ENCODE results near the gene POLR2C. TPM values are rescaled to one million over a fixed set of nuclear protein-coding genes. Genes with fewer than 3 reads are reported as not detected.

Gene POLR2C
- total RNA-seq, 1 donor from 2014 or later = 70.9 TPM

- DNase-seq (ENCODE audit: low spot score in 2 of 2) = peak; percentile 80 to 93
- no peak for FAIRE-seq
Measured at GRCh38 chr16:57447186-57447962, 15.1 kb upstream of the POLR2C start, which contains the start of the genes CIAPIN1 and COQ9. CIAPIN1 (minus strand) TSS chr16:57447385; CDS start chr16:57440928, 6,457 bp downstream. COQ9 (plus strand) TSS chr16:57447479; CDS start chr16:57447506, 27 bp downstream.

GRCh38 chr16:57452021-57452420 is 10.5 kb upstream of the POLR2C start:
- DNase-seq (ENCODE audit: low spot score in 2 of 2) = no peak
- no peak for FAIRE-seq

- no peak for DNase-seq (ENCODE audit: low spot score in 2 of 2)
Measured at GRCh38 chr16:57462978-57463362, 491 bp downstream of the POLR2C start.

DNA sequence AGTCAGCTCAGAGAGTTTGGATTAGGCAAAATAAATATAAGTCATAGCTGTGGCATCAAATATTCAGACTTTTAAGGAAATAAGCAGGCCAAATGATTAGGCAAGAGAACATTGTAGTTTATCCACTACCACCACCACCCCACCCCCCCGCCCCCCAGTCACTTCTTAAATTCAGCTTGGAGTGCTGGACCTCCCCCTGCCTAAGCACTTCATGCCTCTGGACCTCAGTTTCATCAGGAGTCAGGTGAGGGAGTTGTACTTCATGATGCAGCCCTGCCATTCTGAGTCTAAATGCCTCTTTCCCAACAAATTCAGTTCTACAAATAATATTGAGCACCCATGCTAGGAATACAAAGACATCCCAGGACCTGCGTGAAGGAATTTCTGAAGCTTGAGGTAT is 2.0 kb downstream of the POLR2C start:
- DNase-seq (ENCODE audit: low spot score in 2 of 2) (no peak), FAIRE-seq (no peak)

More at GRCh38 chr16:57462978-57463362, 491 bp downstream of the POLR2C start:
- no peak for FAIRE-seq

- FAIRE-seq (no peak), DNase-seq (ENCODE audit: low spot score in 2 of 2) (no peak)
Measured at GRCh38 chr16:57468346-57468745, 5.9 kb downstream of the POLR2C start.

GRCh38 chr16:57469046-57469445 is 6.6 kb downstream of the POLR2C start:
- FAIRE-seq (no peak), DNase-seq (ENCODE audit: low spot score in 2 of 2) (no peak)

DNA sequence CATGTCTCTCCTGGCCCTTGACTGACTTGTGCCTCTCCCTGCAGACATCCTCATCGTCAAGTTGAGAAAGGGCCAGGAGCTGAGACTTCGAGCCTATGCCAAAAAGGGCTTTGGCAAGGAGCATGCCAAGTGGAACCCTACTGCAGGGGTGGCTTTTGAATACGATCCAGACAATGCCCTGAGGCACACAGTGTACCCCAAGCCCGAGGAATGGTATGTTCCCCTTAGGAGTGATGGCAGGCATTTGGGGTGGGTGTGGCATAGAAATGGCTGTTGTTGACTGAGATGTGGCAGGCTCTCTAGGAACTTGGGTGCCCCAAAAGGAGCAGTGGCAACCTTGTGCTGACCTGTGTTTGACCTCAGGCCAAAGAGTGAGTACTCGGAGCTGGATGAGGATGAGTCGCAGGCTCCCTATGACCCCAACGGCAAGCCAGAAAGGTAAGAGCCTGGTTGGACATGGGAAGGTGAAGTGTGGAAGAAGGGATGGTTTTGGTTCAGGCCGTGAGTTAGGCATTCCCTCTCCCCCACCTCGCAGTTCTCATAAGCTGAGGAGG is 7.5 kb downstream of the POLR2C start:
- DNase-seq (ENCODE audit: low spot score in 2 of 2) = no peak
- no peak for FAIRE-seq

DNA sequence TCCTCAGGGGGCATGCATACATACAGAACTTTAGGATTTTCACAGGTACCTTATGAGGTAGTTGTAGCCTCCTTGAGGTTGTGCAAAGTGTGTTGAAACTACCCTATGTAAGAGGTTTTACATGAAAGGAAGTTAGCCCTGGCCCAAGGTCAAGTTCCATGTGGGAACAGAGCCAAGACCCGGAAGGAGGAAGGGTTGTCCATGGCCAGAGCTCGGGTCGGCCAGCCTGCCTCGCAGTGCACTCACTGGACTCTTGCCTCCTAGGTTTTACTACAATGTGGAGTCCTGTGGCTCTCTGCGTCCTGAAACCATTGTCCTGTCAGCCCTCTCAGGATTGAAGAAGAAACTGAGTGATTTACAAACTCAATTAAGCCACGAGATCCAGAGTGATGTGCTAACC is 8.2 kb downstream of the POLR2C start:
- FAIRE-seq (no peak), DNase-seq (ENCODE audit: low spot score in 2 of 2) (no peak)

DNA sequence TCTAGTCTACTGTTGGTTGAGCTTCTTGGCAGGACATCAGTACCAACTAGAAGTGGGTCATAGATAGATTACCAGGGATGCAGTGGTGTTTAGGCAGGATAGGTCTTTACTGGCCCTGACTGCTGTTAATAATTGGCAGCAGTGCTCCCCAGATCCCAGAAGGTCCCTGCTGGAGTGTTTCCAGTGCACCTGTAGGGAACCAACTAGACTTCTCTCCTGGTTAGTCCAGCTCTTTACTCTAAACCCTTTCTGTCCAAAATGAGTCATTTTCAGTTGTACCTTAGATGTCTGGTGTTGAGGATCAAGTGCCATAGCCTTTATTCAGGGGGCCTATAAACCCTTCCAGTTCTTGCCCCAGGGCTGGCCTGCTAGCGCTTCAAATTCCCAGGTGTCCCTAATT is 8.7 kb downstream of the POLR2C start:
- FAIRE-seq = no peak
- DNase-seq (ENCODE audit: low spot score in 2 of 2) = no peak

DNA sequence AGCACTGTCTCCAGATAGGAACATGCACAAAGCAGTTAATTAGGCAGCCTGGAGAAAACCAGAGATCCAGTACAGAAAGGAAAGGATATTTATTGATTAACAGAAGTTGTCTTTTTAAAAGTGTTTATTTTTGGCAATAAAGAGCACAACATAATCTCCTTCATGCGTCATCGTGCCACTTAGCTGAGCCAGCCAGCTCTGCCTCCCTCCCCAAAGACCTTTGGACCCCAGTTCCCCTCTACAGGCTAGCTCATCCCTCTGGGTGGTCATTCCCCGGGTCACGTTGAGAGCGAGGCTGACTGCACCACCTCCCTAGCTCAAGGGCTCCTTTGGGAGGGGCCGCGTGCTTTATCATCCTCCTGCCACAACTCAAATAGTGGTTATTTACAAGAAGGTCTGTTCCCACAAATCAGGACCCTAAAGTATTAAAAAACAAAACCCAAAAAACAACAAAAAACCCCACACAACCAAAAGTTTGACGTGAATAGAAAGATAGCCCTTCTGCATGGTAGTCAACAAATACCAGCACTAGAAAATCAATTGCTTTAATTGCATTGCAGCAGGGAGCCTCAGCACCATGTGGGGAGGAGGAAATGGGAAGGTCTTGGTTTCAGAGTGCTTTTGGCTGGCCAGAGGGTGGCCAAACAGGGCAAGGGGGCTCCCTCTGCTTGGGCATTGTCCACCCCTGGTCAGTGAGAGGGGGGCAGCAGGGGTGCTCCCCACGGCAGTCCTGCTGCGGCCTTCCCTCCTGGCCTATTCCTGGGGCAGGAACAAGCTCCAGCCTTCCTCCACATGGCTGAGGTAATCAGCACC is 9.6 kb downstream of the POLR2C start:
- FAIRE-seq (no peak), DNase-seq (ENCODE audit: low spot score in 2 of 2) (no peak)

DNA sequence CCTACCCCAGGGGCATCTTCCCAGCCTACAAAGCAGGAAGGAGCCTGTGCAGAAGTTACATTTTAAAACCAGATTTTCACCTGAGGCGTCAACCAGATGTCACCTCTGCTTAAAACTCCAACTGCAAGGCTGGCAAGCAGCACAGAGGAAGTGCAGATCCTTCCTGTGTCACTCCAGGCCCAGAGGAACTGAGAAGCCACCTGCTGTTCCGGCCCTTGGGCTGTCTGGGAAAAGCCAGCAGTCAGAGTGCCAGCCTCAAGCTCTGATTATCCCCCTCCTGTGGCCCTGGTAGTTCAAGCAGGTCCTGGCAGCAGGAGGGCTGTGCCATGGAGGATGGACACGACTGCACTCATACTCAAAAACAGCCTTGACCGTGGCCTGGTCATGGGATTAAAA is 10.2 kb downstream of the POLR2C start:
- FAIRE-seq (no peak), DNase-seq (ENCODE audit: low spot score in 2 of 2) (no peak)

DNA sequence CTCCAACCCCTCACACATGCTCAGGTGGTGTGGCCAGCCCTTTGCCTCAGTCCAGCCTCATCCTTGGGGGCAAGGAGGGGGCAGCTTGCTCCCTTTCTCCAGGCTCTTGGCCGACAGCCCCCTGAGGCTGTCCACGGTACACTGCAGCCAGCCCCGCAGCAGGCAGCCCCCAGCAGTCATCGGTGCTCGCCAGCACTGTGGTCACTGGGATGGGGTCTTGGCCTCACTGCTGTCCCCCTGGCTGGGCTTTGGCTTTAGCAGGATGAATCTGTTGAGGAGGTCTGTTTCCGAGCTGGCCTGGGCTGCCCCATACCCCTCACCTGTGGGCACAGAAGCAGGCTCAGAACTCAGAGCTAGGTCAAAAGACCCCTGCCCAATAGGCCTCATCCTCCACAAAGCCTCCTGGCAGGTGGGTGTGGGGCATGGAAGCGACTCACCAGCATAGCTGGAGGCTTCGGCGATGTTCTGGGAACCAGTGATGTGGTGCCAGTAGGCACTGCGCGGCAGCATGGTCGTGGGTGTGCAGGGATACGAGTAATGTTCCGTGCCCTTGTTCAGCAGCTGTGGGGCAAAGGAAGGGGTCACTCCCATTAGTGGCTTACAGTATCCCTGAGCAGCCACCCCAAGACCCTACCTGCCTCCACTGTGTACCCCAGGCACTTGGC is 10.8 kb downstream of the POLR2C start:
- DNase-seq (ENCODE audit: low spot score in 2 of 2) = no peak
- FAIRE-seq = no peak

GRCh38 chr16:57473906-57474305 is 11.4 kb downstream of the POLR2C start:
- no peak for DNase-seq (ENCODE audit: low spot score in 2 of 2)
- no peak for FAIRE-seq

- FAIRE-seq (no peak), DNase-seq (ENCODE audit: low spot score in 2 of 2) (no peak)
Measured at GRCh38 chr16:57474671-57475661, 12.5 kb downstream of the POLR2C start.

DNA sequence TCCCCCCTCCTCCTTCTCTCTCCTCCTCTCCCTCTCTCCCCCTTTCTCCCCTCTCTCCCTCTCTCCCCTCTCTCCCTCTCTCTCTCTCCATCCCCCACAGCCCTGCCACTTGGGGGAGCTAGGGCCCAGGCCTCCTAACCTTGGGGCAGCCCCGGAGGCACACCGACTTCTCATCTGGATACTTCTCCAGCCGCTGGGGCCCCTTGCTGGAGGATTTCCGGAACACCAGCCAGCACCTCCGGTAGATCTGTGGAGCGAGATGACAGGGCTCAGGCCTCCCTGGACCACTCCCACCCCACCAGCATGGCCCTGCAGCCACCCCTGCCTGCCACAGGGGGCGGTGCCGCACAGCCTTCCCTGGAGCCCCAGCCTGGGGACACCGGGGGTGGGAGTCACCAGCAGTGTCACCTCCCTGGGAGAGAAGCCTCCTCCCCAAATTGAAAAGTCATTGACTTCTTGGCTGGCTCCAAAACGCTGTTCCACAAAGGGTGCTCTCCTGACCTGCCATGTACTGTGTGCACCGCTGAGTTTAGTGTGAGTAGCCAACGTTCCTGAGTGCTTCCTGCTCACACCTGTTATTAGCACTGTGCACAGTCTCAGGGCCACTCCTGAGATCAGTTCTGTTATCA is 13.3 kb downstream of the POLR2C start:
- DNase-seq (ENCODE audit: low spot score in 2 of 2) (no peak), FAIRE-seq (no peak)

DNA sequence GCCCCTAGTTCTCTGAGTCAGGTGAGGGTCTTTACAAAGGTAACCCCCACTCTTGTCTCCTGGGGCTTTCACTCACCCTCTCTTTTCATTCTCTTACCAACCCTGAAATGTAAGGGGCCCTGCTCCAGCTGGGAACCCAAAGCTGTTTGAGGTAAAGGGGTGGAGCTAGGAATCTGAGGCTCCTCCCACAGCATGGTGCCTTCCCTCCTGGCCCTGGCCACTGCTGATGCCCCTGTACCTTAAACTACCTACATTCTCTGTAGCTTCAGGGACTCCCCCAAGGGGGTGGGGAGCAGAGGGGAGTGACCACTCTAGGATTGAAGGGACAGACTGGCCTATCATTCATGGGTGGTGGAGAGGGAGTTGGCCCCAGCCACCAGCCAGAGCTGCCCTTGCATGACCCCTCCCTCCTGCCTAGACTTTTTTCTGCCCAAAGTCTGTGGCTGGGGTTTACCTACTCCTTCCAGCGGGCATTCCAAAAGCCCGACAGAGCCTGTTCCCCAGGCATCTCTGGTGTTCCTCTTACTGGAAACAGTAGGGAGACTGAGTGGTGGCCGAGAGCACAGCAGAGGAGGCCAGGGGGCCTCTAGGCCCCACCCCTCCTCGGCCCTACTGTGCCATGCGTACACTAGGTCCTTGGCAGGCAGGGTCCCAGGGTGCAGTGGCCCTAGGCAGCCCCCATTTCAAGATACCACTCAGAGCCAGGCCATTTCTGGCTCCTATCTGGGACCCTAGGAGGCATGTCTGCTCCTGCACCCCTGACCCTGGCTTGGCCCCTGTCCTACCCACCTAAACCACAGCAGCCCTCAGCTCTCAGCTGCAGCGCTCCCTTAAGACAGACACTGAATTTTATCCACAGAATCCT is 14.3 kb downstream of the POLR2C start:
- FAIRE-seq (no peak), DNase-seq (ENCODE audit: low spot score in 2 of 2) (no peak)

DNA sequence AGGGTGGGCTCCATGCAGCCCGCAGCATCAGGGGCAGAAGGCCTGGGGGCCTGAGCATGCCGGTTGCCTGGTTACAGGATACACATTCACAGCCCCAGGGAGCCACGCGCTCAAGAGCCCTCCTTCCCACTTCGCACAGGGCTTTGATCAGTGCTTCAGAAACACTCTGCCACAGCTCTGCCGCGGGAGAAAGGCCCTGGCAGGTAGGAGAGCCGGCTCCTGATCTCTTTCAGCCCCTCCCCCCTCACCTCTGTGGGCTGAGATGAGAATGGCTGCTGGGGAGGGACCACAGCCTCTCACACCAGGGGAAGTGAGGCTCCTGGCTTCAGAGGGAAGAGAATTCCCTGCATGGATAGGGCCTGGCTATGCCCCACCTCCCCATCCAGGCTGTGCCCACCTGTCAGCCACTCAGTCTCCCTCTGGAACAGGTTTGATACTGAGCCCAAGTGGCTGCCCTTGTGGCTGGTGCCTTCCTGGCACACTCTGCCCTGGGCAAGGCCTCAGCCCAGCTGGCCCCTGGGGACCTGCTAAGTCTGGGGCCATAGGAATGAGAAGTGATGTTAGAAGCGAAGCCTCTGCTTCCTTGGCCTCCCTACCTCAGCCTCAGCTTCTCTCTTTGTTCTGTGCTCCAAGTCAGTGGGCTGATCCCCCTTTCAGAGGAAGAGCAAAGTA is 15.2 kb downstream of the POLR2C start:
- FAIRE-seq (no peak), DNase-seq (ENCODE audit: low spot score in 2 of 2) (no peak)
